Neural cell (in vitro differentiated cells): ENCODE data around the gene TMEM106B.

Source experiments
- EZH2 ChIP-seq: fragments of 200-600, 300-800 bp; shearing (Covaris generic), sonication (generic); IDR thresholded peaks from 2 replicates; pipeline ENCODE4 v1.6.1; 2014; ENCODE audit warnings: antibody characterized with exemption, low read length, borderline replicate concordance, mild to moderate bottlenecking; ENCODE audit not compliant: insufficient read depth, poor library complexity, severe bottlenecking
- POLR2AphosphoS5 ChIP-seq: IDR thresholded peaks from 2 replicates; pipeline ENCODE4 v1.6.1; 2012
- RAD21 ChIP-seq: fragments of 450-650 bp; conservative IDR thresholded peaks from 2 replicates; pipeline ENCODE4 v1.6.1; 2014; ENCODE audit warnings: antibody characterized with exemption, mild to moderate bottlenecking, moderate library complexity
- SMC3 ChIP-seq: fragments of 450-650 bp; conservative IDR thresholded peaks from 2 replicates; pipeline ENCODE4 v1.6.1; 2014; ENCODE audit warnings: antibody characterized with exemption, mild to moderate bottlenecking, moderate library complexity; ENCODE audit not compliant: poor library complexity
- TAF1 ChIP-seq: IDR thresholded peaks from 2 replicates; pipeline ENCODE4 v1.6.1; 2012; ENCODE audit warnings: low read depth
- TF ChIP-seq, protein P1 (sequence below): fragments of 450-650 bp; IDR thresholded peaks from 2 replicates; pipeline ENCODE4 v1.5.1; 2014; ENCODE audit warnings: antibody characterized with exemption, mild to moderate bottlenecking, moderate library complexity; ENCODE audit not compliant: poor library complexity, severe bottlenecking

DNA sequence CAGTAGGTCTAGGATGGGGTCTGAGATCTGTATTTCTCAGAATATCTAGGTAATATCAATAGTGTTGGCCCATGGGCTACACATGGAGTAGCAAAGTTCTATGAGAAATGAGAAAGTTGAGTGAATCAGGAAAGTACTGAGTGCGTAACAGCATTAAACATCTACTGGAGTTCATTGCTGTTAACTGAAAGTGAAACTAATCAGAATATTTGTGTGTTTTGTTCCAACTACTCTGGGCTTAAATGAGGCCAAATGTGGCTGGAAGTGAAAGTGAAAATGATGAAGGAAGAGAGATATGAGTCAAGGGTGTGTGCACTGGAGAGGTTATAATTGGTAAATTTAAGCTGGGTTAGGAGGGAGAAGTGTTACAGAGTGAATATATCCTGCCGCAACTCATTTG is 46.5 kb downstream of the TMEM106B start:
- TF ChIP-seq, protein P1, sequence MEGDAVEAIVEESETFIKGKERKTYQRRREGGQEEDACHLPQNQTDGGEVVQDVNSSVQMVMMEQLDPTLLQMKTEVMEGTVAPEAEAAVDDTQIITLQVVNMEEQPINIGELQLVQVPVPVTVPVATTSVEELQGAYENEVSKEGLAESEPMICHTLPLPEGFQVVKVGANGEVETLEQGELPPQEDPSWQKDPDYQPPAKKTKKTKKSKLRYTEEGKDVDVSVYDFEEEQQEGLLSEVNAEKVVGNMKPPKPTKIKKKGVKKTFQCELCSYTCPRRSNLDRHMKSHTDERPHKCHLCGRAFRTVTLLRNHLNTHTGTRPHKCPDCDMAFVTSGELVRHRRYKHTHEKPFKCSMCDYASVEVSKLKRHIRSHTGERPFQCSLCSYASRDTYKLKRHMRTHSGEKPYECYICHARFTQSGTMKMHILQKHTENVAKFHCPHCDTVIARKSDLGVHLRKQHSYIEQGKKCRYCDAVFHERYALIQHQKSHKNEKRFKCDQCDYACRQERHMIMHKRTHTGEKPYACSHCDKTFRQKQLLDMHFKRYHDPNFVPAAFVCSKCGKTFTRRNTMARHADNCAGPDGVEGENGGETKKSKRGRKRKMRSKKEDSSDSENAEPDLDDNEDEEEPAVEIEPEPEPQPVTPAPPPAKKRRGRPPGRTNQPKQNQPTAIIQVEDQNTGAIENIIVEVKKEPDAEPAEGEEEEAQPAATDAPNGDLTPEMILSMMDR = no peak
- TF ChIP-seq RAD21 (no peak), POLR2AphosphoS5 (no peak), TAF1 (no peak), SMC3 (no peak), EZH2 (no peak)
